NCI-H2029 treated with DMSO at 0.1 percent for 48 hours (cell line): ENCODE results near the gene MAP3K12.
"Not testable (repeated sequence)": the region's sequence is repeated elsewhere in the genome, so short reads cannot be mapped to it uniquely, and the experiment has no call there.

ENCODE experiments used
- DNase-seq: peaks from one replicate; lab custom pipeline; 2025; lab: John Stamatoyannopoulos, UW

MAP3K12 gene

GRCh38 chr12:53489242-53489864, 9.9 kb downstream of the MAP3K12 start:
- DNase-seq, result no peak

GRCh38 chr12:53486736-53487487, 12.3 kb downstream of the MAP3K12 start:
- DNase-seq, result no peak

GRCh38 chr12:53485955-53486735, 13.1 kb downstream of the MAP3K12 start:
- no peak for DNase-seq

GRCh38 chr12:53484686-53485575, 14.3 kb downstream of the MAP3K12 start:
- DNase-seq, result no peak

- no peak for DNase-seq
Observed at GRCh38 chr12:53483979-53484377, 15.3 kb downstream of the MAP3K12 start.

GRCh38 chr12:53483225-53483978, 15.9 kb downstream of the MAP3K12 start:
- DNase-seq, result no peak

GRCh38 chr12:53482626-53483168, 16.6 kb downstream of the MAP3K12 start:
- no peak for DNase-seq

GRCh38 chr12:53481939-53482586, 17.2 kb downstream of the MAP3K12 start:
- no peak for DNase-seq

GRCh38 chr12:53481458-53481857, 17.8 kb downstream of the MAP3K12 start:
- DNase-seq, result not testable (repeated sequence)

GRCh38 chr12:53480491-53481442, 18.5 kb downstream of the MAP3K12 start:
- no peak for DNase-seq

- DNase-seq, result no peak
Observed at GRCh38 chr12:53479331-53479730, 19.9 kb downstream of the MAP3K12 start.

GRCh38 chr12:53478865-53479264, 20.4 kb downstream of the MAP3K12 start:
- DNase-seq, result no peak

- DNase-seq, result no peak
Observed at GRCh38 chr12:53476769-53477209, 22.5 kb downstream of the MAP3K12 start.

GRCh38 chr12:53474819-53475218, 24.4 kb downstream of the MAP3K12 start:
- no peak for DNase-seq

GRCh38 chr12:53474077-53474476, 25.2 kb downstream of the MAP3K12 start:
- no peak for DNase-seq

GRCh38 chr12:53472056-53472582, 27.1 kb downstream of the MAP3K12 start:
- DNase-seq, result no peak

GRCh38 chr12:53468282-53468681, 31.0 kb downstream of the MAP3K12 start:
- no peak for DNase-seq

- DNase-seq, result no peak
Observed at GRCh38 chr12:53467880-53468279, 31.4 kb downstream of the MAP3K12 start.

- DNase-seq, result no peak
Observed at GRCh38 chr12:53467082-53467481, 32.2 kb downstream of the MAP3K12 start.
